K562 (cell line): Measurements from ENCODE around the gene NME4. TPM values are rescaled to one million over a fixed set of nuclear protein-coding genes. Genes with fewer than 3 reads are reported as not detected.

Source experiments
- GATAD2B ChIP-seq: fragments of 450-650 bp; IDR thresholded peaks from 2 replicates; pipeline ENCODE4 v1.6.1; 2017; ENCODE audit warnings: mild to moderate bottlenecking, borderline replicate concordance
- KDM2B ChIP-seq: fragments of 250-450 bp; sonication (Bioruptor Pico); IDR thresholded peaks from 2 replicates; pipeline ENCODE4 v1.8.0; 2021; ENCODE audit warnings: mild to moderate bottlenecking, moderate library complexity
- MLLT1 ChIP-seq, 2 experiments: fragments of 450-650 bp; IDR thresholded peaks; 2 replicates each; pipeline ENCODE4 v1.6.1; 2016
- NCOA4 ChIP-seq: fragments of 450-650 bp; IDR thresholded peaks from 2 replicates; pipeline ENCODE4 v1.6.1; 2018; ENCODE audit warnings: mild to moderate bottlenecking; ENCODE audit not compliant: partially characterized antibody
- SIN3B ChIP-seq: fragments of 450-650 bp; IDR thresholded peaks from 2 replicates; pipeline ENCODE4 v1.6.1; 2017; ENCODE audit warnings: low read depth, mild to moderate bottlenecking, moderate library complexity
- SMAD4 ChIP-seq: fragments of 250-450 bp; sonication (Bioruptor Pico); conservative IDR thresholded peaks from 2 replicates; pipeline ENCODE4 v1.8.0; 2021; ENCODE audit warnings: inconsistent platforms, mild to moderate bottlenecking, moderate library complexity
- UBTF ChIP-seq, 2 experiments: IDR thresholded peaks; 2 replicates each; pipeline ENCODE4 v1.6.1; 2012; ENCODE audit warnings: improper control_type of control experiment in 2 of 2, low read depth in 2 of 2, low read length in 2 of 2, borderline replicate concordance in 1 of 2
- ZNF444 ChIP-seq: fragments of 250-450 bp; sonication (Bioruptor Pico); IDR thresholded peaks from 2 replicates; pipeline ENCODE4 v1.4.0; 2020; ENCODE audit warnings: mild to moderate bottlenecking, moderate library complexity
- ZNF592 ChIP-seq: fragments of 450-650 bp; IDR thresholded peaks from 2 replicates; pipeline ENCODE4 v1.6.1; 2017; ENCODE audit warnings: antibody characterized with exemption, mild to moderate bottlenecking
- ZNF740 ChIP-seq, 3 experiments: fragments of 200-800 bp in 1 of 3; sonication (Bioruptor generic) in 1 of 3; sonication (generic) in 1 of 3; formaldehyde crosslinking in 1 of 3; IDR thresholded peaks; 2 replicates each; pipeline versions ENCODE4 v1.6.1 to v1.8.0; 2016 to 2022; ENCODE audit warnings: mild to moderate bottlenecking in 2 of 3, missing compliant biosample characterization in 2 of 3, missing genetic modification characterization in 2 of 3, missing genetic modification reagents in 1 of 3
- polyA plus RNA-seq, 8 experiments: library from polyadenylated mRNA; depleted of rRNA in 4 of 8; stranded (reverse) in 5 of 8; unstranded in 3 of 8; fragments of >200 nt; fragmentation: Nextera tagmentation in 2 of 8; fragmentation: Illumina TruSeq in 1 of 8; extraction: Ambion mirVana in 2 of 8; extraction: Trizol in 1 of 8; gene quantifications; 2 replicates each; pipeline versions ENCODE4 v1.2.1 to v1.2.3, GENCODE V29; 2011 to 2014; ENCODE audit warnings: inconsistent platforms in 1 of 8, missing spikeins in 1 of 8
- total RNA-seq, 7 experiments: library from RNA; depleted of rRNA in 6 of 7; stranded (reverse); fragments of >200 nt in 6 of 7; fragmentation: Illumina TruSeq in 2 of 7; extraction: Trizol in 2 of 7; gene quantifications; 2 replicates each; pipeline versions ENCODE4 v1.2.1 to v1.2.3, GENCODE V29; 2011 to 2021; ENCODE audit warnings: low replicate concordance in 1 of 7
- TF ChIP-seq, protein P1 (sequence below), 2 experiments: fragments of 200-800 bp in 1 of 2; sonication (Bioruptor generic) in 1 of 2; sonication (generic) in 1 of 2; formaldehyde crosslinking in 1 of 2; IDR thresholded peaks in 1 of 2; conservative IDR thresholded peaks in 1 of 2; 2 replicates each; pipeline versions ENCODE4 v1.5.0 to v1.6.1; 2016 to 2020; ENCODE audit warnings: missing compliant biosample characterization in 1 of 2, missing genetic modification characterization in 1 of 2, missing genetic modification reagents in 1 of 2
- TF ChIP-seq, protein P2 (sequence below): fragments of 200-800 bp; sonication (Bioruptor generic); IDR thresholded peaks from 2 replicates; pipeline ENCODE4 v1.6.1; 2017; ENCODE audit warnings: missing genetic modification characterization, missing compliant biosample characterization

The NME4 gene
- total and polyA plus RNA-seq, 9 of the 15 experiments (the other 6 are each of a cell fraction or from before 2014, with no cell fraction given) = 15.4 to 264 (median 139) TPM

GRCh38 chr16:397135-397661, at the start of gene NME4 (continued):
- peak; percentile 79 for TF ChIP-seq GATAD2B
- no peak for TF ChIP-seq ZNF444 (CRISPR knock-in tag)
- TF ChIP-seq, protein P1, sequence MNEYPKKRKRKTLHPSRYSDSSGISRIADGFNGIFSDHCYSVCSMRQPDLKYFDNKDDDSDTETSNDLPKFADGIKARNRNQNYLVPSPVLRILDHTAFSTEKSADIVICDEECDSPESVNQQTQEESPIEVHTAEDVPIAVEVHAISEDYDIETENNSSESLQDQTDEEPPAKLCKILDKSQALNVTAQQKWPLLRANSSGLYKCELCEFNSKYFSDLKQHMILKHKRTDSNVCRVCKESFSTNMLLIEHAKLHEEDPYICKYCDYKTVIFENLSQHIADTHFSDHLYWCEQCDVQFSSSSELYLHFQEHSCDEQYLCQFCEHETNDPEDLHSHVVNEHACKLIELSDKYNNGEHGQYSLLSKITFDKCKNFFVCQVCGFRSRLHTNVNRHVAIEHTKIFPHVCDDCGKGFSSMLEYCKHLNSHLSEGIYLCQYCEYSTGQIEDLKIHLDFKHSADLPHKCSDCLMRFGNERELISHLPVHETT (CRISPR knock-in tag; conservative IDR thresholded peaks at IDR 0.05 in 1 of 2, IDR thresholded peaks at IDR 0.05 in 1 of 2) = peak in 1 of 2 experiments; percentile 87; a peak in 2 of 4 replicates
- peak; percentile 84 to 85; a peak in 2 of 4 replicates for TF ChIP-seq UBTF (IDR thresholded peaks at IDR 0.05; ENCODE audit: borderline replicate concordance in 1 of 2, low read depth in 2 of 2, low read length in 2 of 2)
- peak; percentile 70 for TF ChIP-seq ZNF740 (CRISPR knock-in tag; IDR thresholded peaks at IDR 0.05)
- no peak for TF ChIP-seq ZNF740 (tag; IDR thresholded peaks at IDR 0.05)
- no peak for TF ChIP-seq NCOA4
- TF ChIP-seq SIN3B = peak; percentile 66
- no peak for TF ChIP-seq KDM2B (CRISPR knock-in tag)
- TF ChIP-seq SMAD4 (CRISPR knock-in tag) = peak; percentile 50
- peak; percentile 7; the same call in 1 of the 2 replicates for TF ChIP-seq ZNF592
- TF ChIP-seq MLLT1 (IDR thresholded peaks at IDR 0.05) = no peak
- TF ChIP-seq, protein P2, sequence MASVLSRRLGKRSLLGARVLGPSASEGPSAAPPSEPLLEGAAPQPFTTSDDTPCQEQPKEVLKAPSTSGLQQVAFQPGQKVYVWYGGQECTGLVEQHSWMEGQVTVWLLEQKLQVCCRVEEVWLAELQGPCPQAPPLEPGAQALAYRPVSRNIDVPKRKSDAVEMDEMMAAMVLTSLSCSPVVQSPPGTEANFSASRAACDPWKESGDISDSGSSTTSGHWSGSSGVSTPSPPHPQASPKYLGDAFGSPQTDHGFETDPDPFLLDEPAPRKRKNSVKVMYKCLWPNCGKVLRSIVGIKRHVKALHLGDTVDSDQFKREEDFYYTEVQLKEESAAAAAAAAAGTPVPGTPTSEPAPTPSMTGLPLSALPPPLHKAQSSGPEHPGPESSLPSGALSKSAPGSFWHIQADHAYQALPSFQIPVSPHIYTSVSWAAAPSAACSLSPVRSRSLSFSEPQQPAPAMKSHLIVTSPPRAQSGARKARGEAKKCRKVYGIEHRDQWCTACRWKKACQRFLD (CRISPR knock-in tag) = peak; percentile 75; the same call in 1 of the 2 replicates
